ENCODE results near the gene TASP1. TPM values are rescaled to one million over a fixed set of nuclear protein-coding genes. Genes with fewer than 3 reads are reported as not detected.

Gene TASP1
- total RNA-seq, 1 experiment from 2014 or later: 5.6 TPM

GRCh38 chr20:13571662-13572061 lies 67.1 kb downstream of the TASP1 start:
- DNase-seq (ENCODE audit: low read depth): no peak

- no peak for DNase-seq (ENCODE audit: low read depth)
Measured at GRCh38 chr20:13567663-13568062, 71.1 kb downstream of the TASP1 start.

- DNase-seq (ENCODE audit: low read depth): no peak
Measured at GRCh38 chr20:13563854-13564253, 74.9 kb downstream of the TASP1 start.

GRCh38 chr20:13554706-13555105 lies 84.0 kb downstream of the TASP1 start:
- peak; percentile 43 for DNase-seq (ENCODE audit: low read depth)

- DNase-seq (ENCODE audit: low read depth): no peak
Measured at GRCh38 chr20:13554076-13554475, 84.7 kb downstream of the TASP1 start.

- peak; percentile 79 for DNase-seq (ENCODE audit: low read depth)
Measured at GRCh38 chr20:13552061-13552460, 86.7 kb downstream of the TASP1 start.

GRCh38 chr20:13549451-13549850 lies 89.3 kb downstream of the TASP1 start:
- DNase-seq (ENCODE audit: low read depth): no peak

- DNase-seq (ENCODE audit: low read depth): peak; percentile 58
Measured at GRCh38 chr20:13546497-13547131, 92.1 kb downstream of the TASP1 start.

GRCh38 chr20:13545790-13546189 lies 92.9 kb downstream of the TASP1 start:
- DNase-seq (ENCODE audit: low read depth): no peak

GRCh38 chr20:13543783-13544182 lies 94.9 kb downstream of the TASP1 start:
- no peak for DNase-seq (ENCODE audit: low read depth)

GRCh38 chr20:13535627-13536026 lies 103.1 kb downstream of the TASP1 start:
- DNase-seq (ENCODE audit: low read depth): no peak

GRCh38 chr20:13533946-13534345 lies 104.8 kb downstream of the TASP1 start:
- no peak for DNase-seq (ENCODE audit: low read depth)

- no peak for DNase-seq (ENCODE audit: low read depth)
Measured at GRCh38 chr20:13530146-13530545, 108.6 kb downstream of the TASP1 start.

GRCh38 chr20:13526551-13526950 lies 112.2 kb downstream of the TASP1 start:
- peak; percentile 38 for DNase-seq (ENCODE audit: low read depth)

GRCh38 chr20:13525225-13525940 lies 113.3 kb downstream of the TASP1 start:
- peak; percentile 88 for DNase-seq (ENCODE audit: low read depth)

- no peak for DNase-seq (ENCODE audit: low read depth)
Measured at GRCh38 chr20:13524339-13524738, 114.4 kb downstream of the TASP1 start.

- no peak for DNase-seq (ENCODE audit: low read depth)
Measured at GRCh38 chr20:13517831-13518230, 120.9 kb downstream of the TASP1 start.

GRCh38 chr20:13515796-13516558 lies 122.8 kb downstream of the TASP1 start:
- DNase-seq (ENCODE audit: low read depth): no peak

- no peak for DNase-seq (ENCODE audit: low read depth)
Measured at GRCh38 chr20:13515291-13515690, 123.4 kb downstream of the TASP1 start.

GRCh38 chr20:13510837-13511488 lies 127.8 kb downstream of the TASP1 start:
- no peak for DNase-seq (ENCODE audit: low read depth)

- DNase-seq (ENCODE audit: low read depth): no peak
Measured at GRCh38 chr20:13507646-13508045, 131.1 kb downstream of the TASP1 start.

GRCh38 chr20:13501500-13501899 lies 137.2 kb downstream of the TASP1 start:
- DNase-seq (ENCODE audit: low read depth): no peak

All from LHCN-M2 (cell line).